Smooth muscle cell (in vitro differentiated cells): ENCODE data around the gene SUB1. TPM values are rescaled to one million over a fixed set of nuclear protein-coding genes. Genes with fewer than 3 reads are reported as not detected.

Source experiments
- DNase-seq: peaks from one replicate; lab custom pipeline; 2025; ENCODE audit not compliant: unreplicated experiment; lab: John Stamatoyannopoulos, UW
- H2AFZ ChIP-seq: fragments of 200-600 bp; sonication (generic); 2 replicates; pipeline ENCODE4 v1.6.0; 2016; ENCODE audit warnings: antibody characterized with exemption, low read depth, mild to moderate bottlenecking
- H3F3A ChIP-seq: fragments of 200-600 bp; sonication (generic); 2 replicates; pipeline ENCODE4 v1.6.0; 2017; ENCODE audit warnings: antibody characterized with exemption, low read depth
- H3K27ac ChIP-seq: fragments of 200-600 bp; sonication (generic); 2 replicates; pipeline ENCODE4 v1.5.1; 2016; ENCODE audit warnings: low read depth, mild to moderate bottlenecking
- H3K27me3 ChIP-seq: fragments of 200-600 bp; sonication (generic); 2 replicates; pipeline ENCODE4 v1.6.1; 2016; ENCODE audit warnings: low read depth, mild to moderate bottlenecking
- H3K36me3 ChIP-seq: fragments of 200-600 bp; sonication (generic); 2 replicates; pipeline ENCODE4 v1.5.1; 2016; ENCODE audit warnings: low read depth
- H3K4me1 ChIP-seq: fragments of 200-600 bp; sonication (generic); 2 replicates; pipeline ENCODE4 v1.5.1; 2016; ENCODE audit warnings: low read depth
- H3K4me2 ChIP-seq: fragments of 200-600 bp; sonication (generic); 2 replicates; pipeline ENCODE4 v1.6.0; 2016; ENCODE audit warnings: mild to moderate bottlenecking
- H3K4me3 ChIP-seq: fragments of 200-600 bp; sonication (generic); 2 replicates; pipeline ENCODE4 v1.5.1; 2016; ENCODE audit warnings: mild to moderate bottlenecking
- H3K79me2 ChIP-seq: fragments of 200-600 bp; sonication (generic); 2 replicates; pipeline ENCODE4 v1.6.0; 2016; ENCODE audit warnings: low read depth, mild to moderate bottlenecking
- H3K9ac ChIP-seq: fragments of 200-600 bp; sonication (generic); 2 replicates; pipeline ENCODE4 v1.6.0; 2016; ENCODE audit warnings: low read depth
- H3K9me3 ChIP-seq: fragments of 200-600 bp; sonication (generic); replicated peaks from 2 replicates; pipeline ENCODE4 v1.5.1; 2016; ENCODE audit warnings: low read depth
- H4K20me1 ChIP-seq: fragments of 200-600 bp; sonication (generic); 2 replicates; pipeline ENCODE4 v1.6.0; 2016; ENCODE audit warnings: low read depth
- CTCF ChIP-seq: fragments of 200-600 bp; sonication (generic); IDR thresholded peaks from 2 replicates; pipeline ENCODE4 v1.5.1; 2017; ENCODE audit warnings: borderline replicate concordance, mild to moderate bottlenecking, antibody characterized with exemption; ENCODE audit not compliant: insufficient read depth, poor library complexity, severe bottlenecking
- WGBS: methylation state at CpG from one replicate; pipeline ENCODE4 v1.1.7; 2016; ENCODE audit warnings: low lambda C conversion rate; 5-methylcytosine and 5-hydroxymethylcytosine counted together
- polyA plus RNA-seq: library from polyadenylated mRNA; unstranded; fragments of >200 nt; fragmentation: Nextera tagmentation; extraction: Ambion mirVana; gene quantifications from 2 replicates; pipeline ENCODE4 v1.2.1, GENCODE V29; 2016
- total RNA-seq: library from RNA; depleted of rRNA; stranded (reverse); fragments of >200 nt; gene quantifications from 2 replicates; pipeline ENCODE4 v1.2.3, GENCODE V29; 2014

The SUB1 gene
- total and polyA plus RNA-seq, 2 experiments from 2014 or later: 321 to 466 TPM

GRCh38 chr5:32642276-32643002 lies 57.1 kb downstream of the SUB1 start:
- DNase-seq: no peak
- Histone ChIP-seq H3K27me3 (no peaks in the 10 kb centered on the region), H3K9me3 (no peaks in the 10 kb centered on the region), H3K36me3 (no peaks in the 10 kb centered on the region), H3K9ac (no peak overlapping the region), H3F3A (no peaks in the 10 kb centered on the region), H3K4me2 (no peak overlapping the region), H4K20me1 (no peaks in the 10 kb centered on the region), H3K4me3 (no peak overlapping the region), H3K27ac (no peak overlapping the region), H3K4me1 (no peaks in the 10 kb centered on the region), H3K79me2 (no peaks in the 10 kb centered on the region), H2AFZ (no peak overlapping the region)
- no peak for TF ChIP-seq CTCF
- 91% methylated on average over 2 of the region's 2 CpGs for whole genome bisulfite sequencing

GRCh38 chr5:32645246-32645645 lies 59.9 kb downstream of the SUB1 start:
- DNase-seq: no peak
- no peak overlapping the region for H2AFZ ChIP-seq
- H3K79me2 ChIP-seq: no peaks in the 10 kb centered on the region
- no peak for TF ChIP-seq CTCF
- no peak overlapping the region for H3K4me2 ChIP-seq
- no peaks in the 10 kb centered on the region for H3K36me3 ChIP-seq
- no peaks in the 10 kb centered on the region for H3F3A ChIP-seq
- H3K4me3 ChIP-seq: no peak overlapping the region
- no peaks in the 10 kb centered on the region for H4K20me1 ChIP-seq
- no peak overlapping the region for H3K9ac ChIP-seq
- no peaks in the 10 kb centered on the region for H3K27me3 ChIP-seq
- WGBS: 85% methylated on average over 5 of the region's 5 CpGs
- no peaks in the 10 kb centered on the region for H3K4me1 ChIP-seq
- H3K9me3 ChIP-seq: no peaks in the 10 kb centered on the region
- no peak overlapping the region for H3K27ac ChIP-seq

GRCh38 chr5:32646061-32646969 lies 61.0 kb downstream of the SUB1 start:
- WGBS: 92% methylated on average over 6 of the region's 6 CpGs
- no peak overlapping the region for H3K4me3 ChIP-seq

More at GRCh38 chr5:32646061-32646969, 61.0 kb downstream of the SUB1 start:
- no peaks in the 10 kb centered on the region for H3F3A ChIP-seq
- H3K9ac ChIP-seq: no peak overlapping the region
- no peak for DNase-seq
- no peaks in the 10 kb centered on the region for H3K27me3 ChIP-seq
- TF ChIP-seq CTCF: no peak
- H3K4me2 ChIP-seq: no peak overlapping the region
- no peak overlapping the region for H3K27ac ChIP-seq
- no peaks in the 10 kb centered on the region for H3K36me3 ChIP-seq
- H4K20me1 ChIP-seq: no peaks in the 10 kb centered on the region
- no peaks in the 10 kb centered on the region for H3K9me3 ChIP-seq
- H2AFZ ChIP-seq: no peak overlapping the region
- no peaks in the 10 kb centered on the region for H3K4me1 ChIP-seq
- no peaks in the 10 kb centered on the region for H3K79me2 ChIP-seq
